ENCODE data around the gene FREY1.

GRCh38 chr11:45871638-45872037 lies 35.4 kb downstream of the FREY1 start:
- no peak for TF ChIP-seq CTCF (IDR thresholded peaks at IDR 0.05)
- TF ChIP-seq EZH2phosphoT487 (IDR thresholded peaks at IDR 0.05) = no peak
- TF ChIP-seq EZH2 (IDR thresholded peaks at IDR 0.05) = no peak
